PC-3 (cell line): ENCODE data around the gene ADD1. TPM values are rescaled to one million over a fixed set of nuclear protein-coding genes. Genes with fewer than 3 reads are reported as not detected.

ENCODE experiments used
- ATAC-seq: fragments of 200-7000 bp; cut with Tn5 transposase; 2 replicates; pipeline ENCODE4 v1.9.1; 2020; ENCODE audit warnings: mild to moderate bottlenecking, moderate library complexity
- BruUV-seq: library from RNA; stranded (reverse); fragments of 400-500 nt; replicated peaks from 2 replicates; lab custom pipeline; 2021; lab: Mats Ljungman, UMichigan
- CTCF ChIA-PET: fragments of 300-600 bp; sonication (Branson Sonifier 250); formaldehyde crosslinking; loops from one replicate; lab custom pipeline; 2022; ENCODE audit warnings: antibody characterized with exemption; lab: Charles Lee
- POLR2A ChIA-PET: fragments of 300-600 bp; sonication (Branson Sonifier 250); formaldehyde crosslinking; loops from one replicate; lab custom pipeline; 2022; ENCODE audit warnings: antibody characterized with exemption; ENCODE audit not compliant: unreplicated experiment; lab: Charles Lee
- DNase-seq: peaks from one replicate; pipeline ENCODE4 v3.0.0-alpha.2; 2015
- H2AFZ ChIP-seq: fragments of 300-600 bp; sonication (generic); 2 replicates; pipeline ENCODE4 v1.6.0; 2016; ENCODE audit warnings: antibody characterized with exemption, low read length
- H3F3A ChIP-seq: fragments of 300-600 bp; sonication (generic); one replicate; pipeline ENCODE4 v1.6.0; 2017; ENCODE audit warnings: antibody characterized with exemption, low read length, control low read depth, mild to moderate bottlenecking; ENCODE audit not compliant: unreplicated experiment
- H3K27ac ChIP-seq: fragments of 300-600 bp; sonication (generic); 2 replicates; pipeline ENCODE4 v1.5.1; 2016; ENCODE audit warnings: mild to moderate bottlenecking, low read length
- H3K27me3 ChIP-seq: fragments of 300-600 bp; sonication (generic); 2 replicates; pipeline ENCODE4 v1.6.1; 2016; ENCODE audit warnings: low read length, mixed read lengths
- H3K36me3 ChIP-seq: fragments of 300-600 bp; sonication (generic); 2 replicates; pipeline ENCODE4 v1.6.1; 2016; ENCODE audit warnings: low read depth, mixed run types, low read length, mixed read lengths
- H3K4me1 ChIP-seq: fragments of 300-600 bp; sonication (generic); 2 replicates; pipeline ENCODE4 v1.5.1; 2016; ENCODE audit warnings: low read length; ENCODE audit not compliant: insufficient read depth
- H3K4me2 ChIP-seq: fragments of 300-600 bp; sonication (generic); 2 replicates; pipeline ENCODE4 v1.6.0; 2016; ENCODE audit warnings: low read length
- H3K4me3 ChIP-seq: fragments of 300-600 bp; sonication (generic); 2 replicates; pipeline ENCODE4 v1.5.1; 2016; ENCODE audit warnings: mild to moderate bottlenecking, low read length, mixed read lengths
- H3K79me2 ChIP-seq: fragments of 300-600 bp; sonication (generic); 2 replicates; pipeline ENCODE4 v1.6.1; 2017; ENCODE audit warnings: low read length, mixed read lengths
- H3K9ac ChIP-seq: fragments of 300-600 bp; sonication (generic); 2 replicates; pipeline ENCODE4 v1.6.0; 2016; ENCODE audit warnings: mild to moderate bottlenecking, low read length
- H3K9me2 ChIP-seq: fragments of 300-600 bp; sonication (generic); replicated peaks from 2 replicates; pipeline ENCODE4 v1.6.1; 2016; ENCODE audit warnings: mixed run types, low read length, mixed read lengths
- H3K9me3 ChIP-seq: fragments of 300-600 bp; sonication (generic); 2 replicates; pipeline ENCODE4 v1.6.1; 2016; ENCODE audit warnings: low read length, mixed read lengths
- H4K20me1 ChIP-seq: fragments of 300-600 bp; sonication (generic); 2 replicates; pipeline ENCODE4 v1.6.1; 2016; ENCODE audit warnings: low read length, mixed read lengths
- CTCF ChIP-seq: fragments of 300-600 bp; sonication (generic); conservative IDR thresholded peaks from 2 replicates; pipeline ENCODE4 v1.5.1; 2017; ENCODE audit warnings: antibody characterized with exemption, low read depth, mild to moderate bottlenecking, low read length
- EZH2 ChIP-seq: fragments of 300-600 bp; sonication (generic); IDR thresholded peaks from one replicate; pipeline ENCODE4 v1.6.1; 2017; ENCODE audit warnings: antibody characterized with exemption, mild to moderate bottlenecking, low read length; ENCODE audit not compliant: unreplicated experiment
- EZH2phosphoT487 ChIP-seq: fragments of 300-600 bp; sonication (generic); IDR thresholded peaks from 2 replicates; pipeline ENCODE4 v1.6.1; 2018; ENCODE audit warnings: mild to moderate bottlenecking, antibody characterized with exemption, low read length, borderline replicate concordance
- intact Hi-C: fragments of 100-400 bp; cut with micrococcal nuclease; formaldehyde crosslinking; loops from 2 replicates; pipeline ENCODE4 v1.9.0; 2023
- total RNA-seq: library from RNA; depleted of rRNA; stranded (reverse); fragments of >200 nt; gene quantifications from 2 replicates; pipeline ENCODE4 v1.2.3, GENCODE V29; 2014; rRNA removed

ADD1 gene
- total RNA-seq, 1 experiment from 2014 or later: 118 TPM

- Histone ChIP-seq H3K9me3 (no peaks in the 10 kb centered on the region), H3K27ac (no peak overlapping the region), H3K79me2 (no peaks in the 10 kb centered on the region), H3K4me3 (no peak overlapping the region), H3K4me2 (no peak overlapping the region), H3K36me3 (no peaks in the 10 kb centered on the region), H3K4me1 (no peaks in the 10 kb centered on the region), H3F3A (no peaks in the 10 kb centered on the region), H3K27me3 (no peaks in the 10 kb centered on the region), H2AFZ (no peak overlapping the region), H4K20me1 (no peaks in the 10 kb centered on the region), H3K9me2 (no peaks in the 10 kb centered on the region), H3K9ac (no peak overlapping the region)
- POLR2A ChIA-PET: no interaction called here
- CTCF ChIA-PET: no interaction called here
- TF ChIP-seq CTCF (no peak), EZH2 (no peak), EZH2phosphoT487 (no peak)
- ATAC-seq (no peak), DNase-seq (no peak)
- intact Hi-C loops: no loop called here
- BruUV-seq: no TSS peak
These were observed 127.6 kb downstream of the ADD1 start for GRCh38 chr4:2971275-2971674.

GRCh38 chr4:2977211-2978088 is 133.8 kb downstream of the ADD1 start:
- Histone ChIP-seq H3K9me3 (no peaks in the 10 kb centered on the region), H3K27ac (peak overlapping the region; percentile 89), H3K27me3 (no peaks in the 10 kb centered on the region), H3K36me3 (no peaks in the 10 kb centered on the region), H3K4me3 (peak overlapping the region; percentile 25; the same call in 1 of the 2 replicates), H3F3A (no peaks in the 10 kb centered on the region), H3K9me2 (no peaks in the 10 kb centered on the region), H4K20me1 (no peaks in the 10 kb centered on the region), H2AFZ (peak overlapping the region; percentile 79), H3K4me1 (peaks cover 18% of the 10 kb centered on the region), H3K4me2 (peak overlapping the region; percentile 73), H3K79me2 (no peaks in the 10 kb centered on the region), H3K9ac (peak overlapping the region; percentile 69)
- BruUV-seq: no TSS peak
- ATAC-seq: peak; percentile 82
- ChIA-PET CTCF (interaction anchor here (0.5 to 1.2 kb wide), 5 partner anchors 14 to 64 kb away, joined by 3 to 5 read pairs (median 3); partner anchors contain the start of genes GRK4 and NOP14), POLR2A (interaction anchor here (0.5 to 0.6 kb wide), 2 partner anchors 13 to 32 kb away, joined by 3 to 9 read pairs; no protein-coding TSS in a partner anchor)
- intact Hi-C loops: loop anchor here (2.0 kb wide), 1 partner anchor 59 kb away; no protein-coding TSS in a partner anchor
- TF ChIP-seq CTCF (no peak), EZH2phosphoT487 (no peak), EZH2 (no peak)
- peak; percentile 58 for DNase-seq

Other genes with a start within 250 kb of the ADD1 start
- gene TNIP2, start 87.5 kb upstream of the ADD1 start, total RNA-seq: 56.5 and 77.8 TPM in 2 replicates
- 16.9 and 17.4 TPM in 2 replicates for gene SH3BP2, start 50.8 kb upstream of the ADD1 start, total RNA-seq
- 26.0 and 30.9 TPM in 2 replicates for gene NOP14, start 119.6 kb downstream of the ADD1 start, total RNA-seq
- 2.9 and 3.7 TPM in 2 replicates for gene GRK4, start 119.7 kb downstream of the ADD1 start, total RNA-seq
- not detected in 2 replicates for gene HTT-AS, start 230.7 kb downstream of the ADD1 start, total RNA-seq
- 18.4 and 36.3 TPM in 2 replicates for gene HTT, start 230.8 kb downstream of the ADD1 start, total RNA-seq